HG02852 (cell line): Measurements from ENCODE around the gene SLC51A.

Experiments
- ATAC-seq: cut with Tn5 transposase; IDR thresholded peaks from one replicate; pipeline ENCODE4 v1.9.1; 2021; ENCODE audit warnings: mild to moderate bottlenecking, moderate library complexity; ENCODE audit not compliant: unreplicated experiment

The SLC51A gene

DNA sequence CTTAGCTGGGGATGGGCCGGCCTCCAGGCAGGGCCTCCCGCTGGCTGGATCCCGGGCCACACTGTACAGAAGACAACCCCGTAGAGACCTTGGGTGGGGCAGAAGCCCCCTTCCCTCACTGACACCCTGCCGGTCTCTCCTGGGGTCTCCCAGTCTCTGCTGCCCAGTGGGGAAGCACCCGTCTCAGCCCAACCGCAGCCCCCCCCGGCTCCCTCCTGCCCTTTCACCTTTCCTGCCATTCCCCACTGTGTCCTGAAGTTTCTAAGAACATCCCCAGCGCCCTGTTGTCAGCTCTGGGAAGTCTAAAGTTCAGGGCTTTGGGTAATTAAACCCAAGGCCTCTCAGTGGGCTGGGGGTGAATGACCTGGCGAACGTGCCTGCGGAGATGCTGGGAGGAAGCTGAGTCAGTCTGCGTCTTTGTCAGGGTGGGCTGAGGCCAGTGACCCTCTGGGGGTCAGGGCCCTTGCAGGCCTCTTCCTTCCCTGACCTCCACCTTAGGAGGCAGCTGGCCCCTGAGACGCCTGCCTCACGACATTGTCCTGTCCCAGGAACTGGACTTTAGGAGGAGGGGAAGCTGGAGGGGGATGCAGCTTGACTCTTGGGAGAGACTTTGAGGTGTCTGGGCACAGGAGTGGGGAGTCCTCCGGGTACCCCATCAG, 1.4 kb upstream of the SLC51A start:
- ATAC-seq = no peak

DNA sequence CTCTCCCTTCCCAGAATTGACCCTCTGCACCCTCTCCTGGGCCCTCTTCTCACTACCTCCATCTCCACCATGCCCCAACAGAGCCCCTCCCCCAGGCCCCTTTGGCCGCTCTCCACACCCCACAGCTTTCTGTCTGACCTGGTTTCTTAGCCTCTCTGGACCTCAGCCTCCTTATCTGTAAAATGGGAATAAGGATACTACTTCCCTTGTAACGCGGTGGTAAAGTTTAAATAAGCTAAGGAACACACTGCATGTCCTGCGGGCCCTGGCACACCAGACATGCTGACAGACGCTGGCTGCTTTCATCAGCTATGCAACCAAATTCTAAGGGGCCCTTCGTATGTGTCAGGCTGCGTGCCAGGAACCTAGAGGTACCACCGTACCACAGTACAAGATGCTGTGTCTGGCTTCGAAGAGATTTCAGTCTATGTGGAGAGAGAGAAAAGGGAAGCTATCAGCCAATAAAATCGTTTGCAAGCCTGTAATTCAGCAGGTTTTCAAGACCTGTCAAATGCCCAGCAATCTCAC, 777 bp upstream of the SLC51A start:
- no peak for ATAC-seq

DNA sequence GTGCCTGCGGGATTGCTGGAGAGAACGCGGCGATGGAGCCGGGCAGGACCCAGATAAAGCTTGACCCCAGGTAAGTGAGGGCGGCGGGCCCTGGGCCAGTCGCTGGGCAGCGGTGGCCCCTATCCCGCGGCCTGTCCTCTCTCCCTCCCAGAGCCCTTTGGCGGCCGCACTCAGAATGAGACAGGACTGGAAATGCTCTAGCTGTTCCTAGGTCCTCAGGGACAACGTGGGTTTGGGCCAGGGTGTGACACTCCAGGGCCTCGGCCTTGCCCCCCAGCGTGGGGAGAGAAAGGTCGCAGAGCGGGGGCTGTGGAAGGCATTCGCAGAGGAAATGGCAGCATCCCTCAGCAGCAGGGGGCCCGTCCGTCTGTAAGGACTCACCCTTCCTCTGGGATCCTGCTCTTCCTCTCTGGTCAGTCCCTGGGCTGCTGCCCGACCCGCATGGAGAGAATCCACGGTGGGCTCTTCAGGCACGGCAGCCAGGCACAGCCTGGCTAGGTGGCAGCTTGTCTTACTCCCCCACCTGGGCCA, 412 bp downstream of the SLC51A start:
- ATAC-seq = no peak

DNA sequence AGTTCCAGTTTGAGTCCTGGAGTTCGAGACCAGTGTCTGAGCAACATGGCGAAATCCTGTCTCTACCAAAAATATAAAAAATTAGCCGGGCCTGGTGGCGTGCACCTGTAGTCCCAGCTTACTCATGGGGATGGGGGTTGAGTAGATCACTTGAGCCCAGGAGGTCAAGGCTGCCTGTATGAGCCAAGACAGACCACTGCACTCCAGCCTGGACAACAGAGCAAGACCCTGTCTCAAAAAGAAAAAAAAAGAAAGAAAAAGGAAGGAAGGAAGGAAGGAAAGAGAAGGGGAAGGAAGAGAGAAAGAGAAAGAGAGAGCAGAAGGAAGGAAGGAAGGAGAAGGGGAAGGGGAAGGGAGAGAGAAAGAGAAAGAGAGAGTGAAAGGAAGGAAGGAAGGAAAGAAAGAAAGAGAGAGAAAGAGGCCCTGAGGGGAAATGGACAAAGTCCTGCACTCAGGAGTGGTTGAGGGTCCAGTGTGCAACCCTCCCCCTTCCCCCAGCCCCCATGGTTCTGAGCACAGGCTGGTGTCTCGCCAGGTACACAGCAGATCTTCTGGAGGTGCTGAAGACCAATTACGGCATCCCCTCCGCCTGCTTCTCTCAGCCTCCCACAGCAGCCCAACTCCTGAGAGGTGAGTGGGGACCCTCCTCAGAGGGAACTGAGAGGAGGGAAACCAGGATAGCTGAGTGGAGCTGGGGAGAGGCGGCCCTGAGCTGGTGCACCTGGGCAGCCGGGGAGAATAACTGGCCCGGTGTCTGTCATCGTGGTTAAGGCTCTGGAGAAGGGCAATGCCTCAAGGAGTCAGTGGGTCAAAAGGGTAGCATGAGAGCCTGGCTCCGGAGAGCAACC, 1.2 kb downstream of the SLC51A start:
- ATAC-seq = no peak

DNA sequence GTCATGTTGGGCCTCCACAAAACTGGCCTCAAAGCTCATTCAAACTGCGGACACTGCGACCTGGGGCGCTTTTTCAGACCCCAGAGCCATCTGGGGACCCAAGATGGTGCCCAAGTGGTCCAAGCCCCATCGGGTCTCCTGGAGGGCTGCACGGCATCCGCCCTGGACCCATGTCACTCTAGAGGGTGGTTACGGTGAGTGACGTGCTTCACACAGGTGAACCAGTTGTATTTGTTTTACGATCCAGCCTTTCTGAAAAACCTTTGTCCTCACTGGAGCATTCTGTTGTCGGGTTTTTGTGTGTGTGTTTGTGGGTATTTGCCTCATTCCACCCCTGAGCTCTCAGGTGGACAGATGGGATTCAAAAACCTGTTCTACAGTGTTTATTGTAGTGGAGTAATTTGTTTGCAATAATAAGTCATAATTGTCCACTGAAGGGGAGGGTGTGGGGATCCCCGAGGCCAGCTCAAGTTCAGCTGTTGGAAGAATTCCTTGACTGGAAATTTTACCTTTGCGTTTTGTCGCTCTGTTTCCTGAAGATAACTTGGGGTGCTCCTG, 1.9 kb downstream of the SLC51A start:
- no peak for ATAC-seq

DNA sequence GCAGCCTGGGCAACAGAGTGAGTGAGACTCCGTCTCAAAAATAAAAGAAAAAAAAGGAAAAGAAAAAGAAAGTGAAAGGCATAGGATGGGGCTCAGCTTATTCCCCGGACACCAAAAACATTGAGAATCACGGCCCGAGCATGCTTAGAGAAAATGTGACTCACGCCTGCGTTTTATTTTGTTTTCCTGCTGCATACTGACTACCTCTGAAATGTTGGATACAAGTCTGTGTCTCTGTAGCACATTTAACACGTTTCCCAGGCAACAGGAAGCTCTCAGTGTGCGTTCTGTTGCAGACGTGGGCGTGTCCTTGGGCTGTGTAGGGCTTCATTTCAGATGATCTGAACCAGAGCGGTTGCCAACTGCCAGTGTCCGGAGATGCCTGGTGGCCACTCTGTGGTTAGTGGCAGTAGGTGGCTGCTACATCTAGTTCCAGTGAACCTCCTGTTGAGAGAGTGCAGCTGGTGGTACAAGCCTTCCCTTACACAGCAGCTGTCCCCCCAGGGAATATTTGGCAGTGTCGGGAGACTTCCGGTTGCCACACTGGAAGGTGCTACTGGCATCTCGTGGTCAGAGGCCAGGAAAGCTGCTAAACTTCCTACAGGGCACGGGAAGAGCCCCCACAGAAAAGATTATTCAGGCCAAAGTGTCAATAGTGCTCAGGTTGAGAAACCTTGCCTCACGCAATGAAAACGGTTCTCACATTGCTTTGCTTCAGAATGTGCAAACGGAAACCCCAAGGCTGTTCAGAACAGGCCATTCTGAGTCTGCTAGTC, 3.0 kb downstream of the SLC51A start:
- peak; percentile 65 for ATAC-seq

DNA sequence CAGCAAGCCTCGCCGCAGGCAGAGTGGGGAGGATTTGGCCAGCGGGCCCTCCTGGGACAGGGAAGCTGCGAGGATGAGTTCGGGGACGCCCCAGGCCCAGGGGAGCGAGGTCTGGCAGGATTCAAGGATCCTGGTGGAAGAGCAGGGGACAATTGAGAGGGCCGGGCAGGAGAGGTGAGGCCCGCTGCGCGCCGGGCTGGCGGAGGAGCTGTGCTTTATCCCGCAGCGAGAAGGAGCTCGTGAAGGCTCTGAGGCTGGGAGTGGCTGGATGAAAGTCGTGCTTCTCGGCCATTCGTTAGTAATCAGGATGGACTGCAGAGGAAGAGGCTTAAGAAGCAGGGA, 3.6 kb downstream of the SLC51A start:
- ATAC-seq = no peak

DNA sequence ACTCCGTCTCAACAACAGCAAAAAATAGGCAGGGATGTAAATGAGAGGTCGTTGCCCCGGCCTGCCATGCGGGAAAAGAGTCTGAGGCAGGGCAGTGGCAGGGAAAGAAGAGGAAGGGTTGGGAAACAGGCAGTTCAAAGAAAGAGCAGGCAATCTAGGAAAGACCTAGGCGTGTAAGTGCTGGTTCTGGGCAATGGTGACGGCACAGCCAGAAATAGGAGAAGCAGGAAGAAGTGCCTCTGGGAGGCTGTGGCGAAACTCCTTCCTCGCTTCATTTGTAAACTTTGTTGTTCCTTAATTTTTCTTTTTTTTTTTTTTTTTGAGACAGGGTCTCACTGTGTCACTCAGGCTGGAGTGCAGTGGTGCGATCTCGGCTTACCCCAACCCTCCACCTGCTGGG, 4.3 kb downstream of the SLC51A start:
- ATAC-seq = no peak

DNA sequence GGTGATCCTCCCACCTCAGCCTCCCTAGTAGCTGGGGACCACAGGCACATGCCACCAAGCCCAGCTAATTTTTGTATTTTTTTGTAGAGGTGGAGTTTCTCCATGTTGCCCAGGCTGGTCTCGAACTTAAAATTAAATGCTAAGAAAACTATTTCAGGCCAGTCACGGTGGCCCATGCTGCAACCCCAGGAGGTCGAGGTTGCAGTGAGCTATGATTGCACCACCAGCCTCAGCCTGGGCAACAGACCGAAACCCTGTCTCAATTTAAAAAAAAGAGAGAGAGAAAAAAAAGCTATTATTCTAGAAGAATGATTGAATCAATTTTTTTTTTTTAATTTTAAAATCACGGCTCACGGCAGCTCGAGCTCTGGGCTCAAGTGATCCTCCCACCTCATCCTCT, 4.7 kb downstream of the SLC51A start:
- no peak for ATAC-seq

DNA sequence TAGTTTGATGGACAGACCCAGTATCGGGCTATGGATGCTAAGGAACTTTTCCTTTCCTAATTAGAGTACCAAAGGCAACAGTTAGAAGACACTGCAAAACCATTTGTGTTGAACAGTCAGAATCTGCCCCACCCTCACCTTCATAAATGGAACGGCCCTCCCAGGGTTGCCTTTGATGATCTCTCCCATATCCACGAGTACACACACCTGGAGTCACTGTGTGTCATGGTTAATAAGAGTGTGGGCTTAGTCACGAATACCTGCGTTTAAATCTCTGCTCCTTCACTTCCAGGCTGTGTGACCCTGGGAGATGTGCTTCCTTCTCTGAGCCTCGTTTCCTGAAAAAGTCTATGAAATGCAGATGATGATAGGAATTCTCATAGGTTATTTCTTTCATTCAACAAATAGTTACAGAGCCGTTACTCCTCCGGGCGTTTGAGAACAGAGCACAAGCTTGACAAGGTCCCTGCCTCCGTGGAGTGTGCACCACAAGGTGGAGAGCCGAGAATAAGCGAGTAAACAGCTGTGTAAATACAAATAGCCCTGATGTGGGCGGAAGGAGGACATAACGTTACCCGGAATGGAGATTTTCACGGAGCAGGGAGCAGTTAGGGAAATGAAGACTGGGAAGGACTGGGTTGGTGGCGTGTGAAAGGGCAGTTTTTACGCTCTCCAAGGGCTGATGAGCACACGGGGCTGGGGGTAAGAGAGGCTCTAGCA, 6.7 kb downstream of the SLC51A start:
- ATAC-seq = no peak

DNA sequence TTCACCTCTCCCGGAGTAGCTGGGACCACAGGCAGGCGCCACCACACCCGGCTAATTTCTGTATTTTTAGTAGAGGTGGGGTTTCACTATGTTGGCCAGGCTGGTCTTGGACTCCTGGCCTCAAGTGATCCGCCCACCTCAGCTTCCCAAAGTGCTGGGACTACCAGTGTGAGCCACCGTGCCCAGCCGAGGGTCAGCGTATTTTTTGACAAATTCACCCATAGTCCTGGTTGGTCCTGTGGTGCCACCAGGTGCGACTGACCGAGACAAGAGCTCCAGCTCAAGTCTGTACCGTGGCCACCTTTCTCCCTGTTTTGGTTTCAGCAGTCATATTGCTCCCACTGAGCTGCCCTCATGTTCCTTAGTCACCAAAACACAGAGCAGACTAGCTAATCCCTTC, 8.8 kb downstream of the SLC51A start:
- no peak for ATAC-seq

DNA sequence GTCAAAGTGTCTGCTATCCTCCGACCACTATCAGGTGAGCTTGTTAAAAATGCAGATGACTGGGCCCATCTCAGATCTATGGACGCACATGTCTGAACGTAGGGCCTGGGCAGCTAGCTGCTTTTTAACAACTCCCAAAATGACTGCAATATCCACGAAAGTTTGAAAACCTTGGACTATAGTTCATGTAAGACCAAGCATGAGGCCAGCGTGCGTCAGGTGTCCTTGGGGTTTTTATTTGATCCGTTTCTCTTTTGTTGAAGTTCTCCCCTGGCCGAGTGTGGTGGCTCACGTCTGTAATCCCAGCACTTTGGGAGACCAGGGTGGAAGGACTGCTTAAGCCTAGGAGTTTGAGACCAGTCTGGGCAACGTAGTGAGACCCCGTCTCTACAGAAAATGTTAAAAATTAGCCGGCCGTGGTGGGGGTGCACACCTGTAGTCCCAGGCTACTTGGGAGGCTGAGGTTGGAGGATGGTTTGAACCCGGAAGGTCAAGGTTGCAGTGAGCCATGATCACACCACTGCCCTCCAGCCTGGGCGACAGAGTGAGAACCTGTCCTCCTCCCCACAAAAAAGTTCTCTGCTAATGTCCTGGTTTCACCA, 9.5 kb downstream of the SLC51A start:
- no peak for ATAC-seq

DNA sequence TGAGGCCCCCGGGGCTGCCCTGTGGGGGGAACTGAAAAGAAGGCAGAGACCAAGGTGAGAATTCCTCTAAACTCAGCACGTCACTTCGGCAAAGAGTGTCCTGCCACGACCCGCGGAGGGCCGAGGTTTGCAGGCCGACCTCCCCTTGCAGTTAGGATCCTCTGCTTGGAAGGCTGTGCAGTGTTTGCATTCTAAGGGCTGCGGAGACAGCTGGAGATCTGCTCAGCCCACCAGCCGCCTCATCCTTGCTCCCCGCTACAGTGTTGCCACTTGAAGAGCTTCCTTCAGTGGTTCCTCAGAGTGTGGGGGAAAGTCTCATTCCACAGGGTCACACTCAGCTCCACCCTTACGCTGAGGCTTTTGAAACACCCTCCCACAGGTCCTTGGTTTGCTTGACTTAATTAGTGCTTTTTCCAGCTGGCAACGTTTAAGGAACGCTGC, 10.8 kb downstream of the SLC51A start:
- ATAC-seq = no peak

DNA sequence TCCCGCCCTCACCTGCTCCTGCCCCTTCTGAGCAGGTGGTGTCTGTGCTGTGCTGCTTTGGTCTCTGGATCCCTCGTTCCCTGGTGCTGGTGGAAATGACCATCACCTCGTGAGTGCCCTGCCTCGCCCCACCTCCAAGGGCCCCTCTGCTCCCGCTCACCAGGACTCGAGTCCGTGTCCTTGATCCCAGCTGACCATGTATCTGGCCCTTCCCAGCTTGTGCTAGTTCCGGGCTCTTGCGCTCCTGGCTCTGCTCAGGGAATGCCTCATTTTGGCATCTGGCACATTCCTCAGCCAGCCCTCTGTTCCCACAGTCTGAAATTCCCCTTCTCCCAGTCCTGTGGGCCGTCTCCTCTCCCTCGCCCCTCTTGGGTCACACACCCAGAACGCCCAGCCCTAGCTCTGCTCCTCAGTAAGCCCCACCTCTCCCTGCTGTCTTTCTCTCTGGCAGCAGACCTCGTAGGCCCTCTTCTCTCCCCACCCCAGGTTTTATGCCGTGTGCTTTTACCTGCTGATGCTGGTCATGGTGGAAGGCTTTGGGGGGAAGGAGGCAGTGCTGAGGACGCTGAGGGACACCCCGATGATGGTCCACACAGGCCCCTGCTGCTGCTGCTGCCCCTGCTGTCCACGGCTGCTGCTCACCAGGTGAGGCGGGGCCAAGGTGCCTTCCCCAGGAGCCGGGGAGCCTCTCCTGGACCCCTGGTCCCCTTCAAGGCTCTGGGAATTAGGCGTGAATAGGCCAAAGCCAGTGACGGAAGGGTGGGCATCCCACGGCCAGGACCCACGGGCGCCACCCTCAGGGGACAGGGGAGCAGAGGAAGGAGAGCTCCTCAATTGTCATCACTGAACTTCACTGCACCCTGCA, 11.5 kb downstream of the SLC51A start:
- no peak for ATAC-seq

DNA sequence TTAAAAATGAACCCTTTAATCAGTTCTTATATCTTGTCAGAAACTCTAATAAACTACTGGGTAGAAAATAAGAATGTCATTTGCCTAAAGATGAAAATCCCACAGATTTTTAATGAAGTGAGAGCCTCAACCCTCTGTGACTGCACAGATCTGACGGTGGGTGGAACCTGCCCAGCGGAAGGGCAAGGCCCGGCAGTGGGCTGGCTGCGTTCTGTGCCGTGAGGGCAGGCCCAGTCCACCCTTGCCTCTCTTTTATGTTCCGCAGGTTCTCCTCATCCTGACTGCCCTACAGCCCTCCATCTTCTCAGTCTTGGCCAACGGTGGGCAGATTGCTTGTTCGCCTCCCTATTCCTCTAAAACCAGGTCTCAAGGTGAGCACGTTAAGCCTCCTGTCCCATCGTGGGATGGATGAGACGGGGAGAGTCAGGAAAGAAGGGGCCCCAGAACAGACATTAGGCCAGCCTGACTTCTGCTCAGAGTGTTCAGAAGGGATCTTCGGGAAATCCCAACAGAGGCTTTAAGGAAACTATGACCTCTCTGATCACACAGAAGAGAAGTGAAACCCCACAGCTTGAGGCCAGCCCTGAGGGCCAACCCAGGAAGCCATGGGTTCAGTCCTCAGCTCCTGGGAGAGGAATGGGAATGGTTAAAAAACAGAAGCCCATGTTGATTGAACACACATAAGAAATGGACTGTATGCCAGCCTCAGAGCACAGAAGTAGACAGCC, 16.0 kb downstream of the SLC51A start:
- peak; percentile 74 for ATAC-seq

DNA sequence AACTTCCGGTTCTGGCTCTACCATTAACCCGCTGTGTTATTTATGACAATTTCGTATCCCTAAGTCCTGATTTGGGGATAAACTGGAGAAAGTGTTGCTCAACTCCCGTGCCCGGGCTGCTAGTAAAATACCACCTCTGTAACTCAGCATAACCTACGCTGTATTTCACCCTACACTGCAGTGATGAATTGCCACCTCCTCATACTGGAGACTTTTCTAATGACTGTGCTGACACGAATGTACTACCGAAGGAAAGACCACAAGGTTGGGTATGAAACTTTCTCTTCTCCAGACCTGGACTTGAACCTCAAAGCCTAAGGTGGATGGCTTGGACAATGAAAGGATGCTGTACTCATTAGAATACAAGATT, 16.5 kb downstream of the SLC51A start:
- no peak for ATAC-seq

DNA sequence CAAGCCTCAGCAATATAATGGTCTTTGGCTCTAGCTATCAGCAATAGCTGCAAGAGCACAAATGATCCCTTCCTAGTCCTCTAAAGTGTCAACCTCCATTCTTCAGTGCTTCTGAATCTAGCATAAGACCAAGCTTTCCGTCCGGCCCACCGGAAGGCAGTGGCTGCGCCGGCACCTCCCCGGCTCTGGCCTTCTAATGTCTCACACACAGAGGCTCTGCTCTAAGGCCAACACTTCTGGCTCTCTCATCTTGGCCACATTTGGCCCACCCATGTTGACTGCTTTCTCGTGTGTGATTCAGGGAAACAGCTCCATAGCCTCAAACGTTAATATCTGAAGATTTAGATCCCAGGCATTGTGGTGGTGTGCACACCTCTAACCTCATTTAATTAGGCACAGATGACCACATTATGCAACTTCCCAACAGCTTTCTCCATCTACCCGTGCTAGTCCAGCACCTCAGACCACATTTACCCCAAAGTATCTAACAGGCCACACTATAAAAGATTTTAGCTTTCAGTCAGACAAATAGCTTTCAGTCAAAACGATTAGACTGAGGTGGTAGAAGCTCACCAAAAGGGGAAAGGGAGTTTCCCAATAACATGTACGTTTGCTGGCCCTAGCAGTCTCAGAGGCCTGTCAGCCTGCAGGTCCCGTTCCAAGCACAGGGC, 19.3 kb downstream of the SLC51A start:
- no peak for ATAC-seq

DNA sequence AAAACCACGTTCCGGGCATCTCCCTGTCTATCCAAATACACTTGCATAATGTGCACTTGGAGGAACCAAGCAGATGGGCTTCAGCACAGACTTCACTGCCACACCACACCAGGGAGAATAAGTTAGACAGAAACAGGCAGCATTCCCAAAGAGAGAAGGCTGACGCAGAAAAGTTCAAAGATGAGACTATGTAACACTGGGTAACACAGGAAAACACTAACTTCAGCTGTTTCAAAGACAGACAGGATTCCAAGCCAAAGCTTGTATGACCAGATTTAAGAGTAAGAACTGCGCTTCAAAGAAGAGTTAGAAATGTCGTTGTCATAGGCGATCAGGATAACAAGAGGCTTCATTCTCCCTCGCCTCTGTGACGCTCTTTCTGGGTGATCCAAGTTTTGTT, 19.9 kb downstream of the SLC51A start:
- ATAC-seq = no peak
